HepG2 (cell line): ENCODE data around the gene CDK10. TPM values are rescaled to one million over a fixed set of nuclear protein-coding genes. Genes with fewer than 3 reads are reported as not detected.

ENCODE experiments used
- ATAC-seq: fragments of 200-7000 bp; cut with Tn5 transposase; 3 replicates; pipeline ENCODE4 v1.9.1; 2020; ENCODE audit warnings: mild to moderate bottlenecking, moderate library complexity
- BruUV-seq: library from RNA; stranded (reverse); fragments of 400-500 nt; replicated peaks from 2 replicates; lab custom pipeline; 2021; lab: Mats Ljungman, UMichigan
- CTCF ChIA-PET: fragments of 300-600 bp; formaldehyde crosslinking; extraction: SDS; loops from one replicate; lab custom pipeline; 2021; ENCODE audit warnings: low total read pairs, inconsistent platforms, low intra/inter-chr PET ratio; lab: Yijun Ruan, JAX
- POLR2A ChIA-PET: fragments of 350-600 bp; sonication (Branson Sonifier 250); formaldehyde crosslinking; loops from one replicate; lab custom pipeline; 2020; ENCODE audit warnings: antibody characterized with exemption, inconsistent platforms; lab: Yijun Ruan, JAX
- DNase-seq: peaks from one replicate; pipeline ENCODE4 v3.0.0-alpha.2; 2015; ENCODE audit warnings: low spot score
- FAIRE-seq: peaks from 3 replicates; lab custom pipeline; 2011; peaks lifted over from hg19 to GRCh38; lab: Jason Lieb, UNC
- H2AFZ ChIP-seq: one replicate; pipeline ENCODE4 v1.6.1; 2011; ENCODE audit warnings: low read length, inconsistent platforms
- H3K27ac ChIP-seq: fragments of 300-600 bp; 3 replicates; pipeline ENCODE4 v1.8.0; 2011; ENCODE audit warnings: mixed run types, mild to moderate bottlenecking, mixed read lengths, low read length, inconsistent platforms; ENCODE audit not compliant: insufficient read depth; ENCODE audit errors: extremely low read length
- H3K27me3 ChIP-seq, 2 experiments: fragments of 200-600 bp in 1 of 2; 2 replicates in 1 of 2; 3 replicates in 1 of 2; pipeline versions ENCODE4 v1.6.0 to v1.8.0; 2011; ENCODE audit warnings: low read length in 2 of 2, mild to moderate bottlenecking in 2 of 2, moderate library complexity in 2 of 2, inconsistent platforms in 1 of 2; ENCODE audit not compliant: insufficient read depth in 2 of 2, control insufficient read depth in 1 of 2
- H3K36me3 ChIP-seq, 2 experiments: fragments of 200-600 bp in 1 of 2; replicated peaks in 1 of 2; 2 replicates in 1 of 2; 3 replicates in 1 of 2; pipeline versions ENCODE4 v1.5.1 to v1.8.0; 2011; ENCODE audit warnings: low read length in 2 of 2, inconsistent platforms in 1 of 2; ENCODE audit not compliant: insufficient read depth in 2 of 2, control insufficient read depth in 1 of 2
- H3K4me1 ChIP-seq: 2 replicates; pipeline ENCODE4 v1.5.1; 2012; ENCODE audit warnings: low read length, inconsistent platforms; ENCODE audit not compliant: insufficient read depth
- H3K4me2 ChIP-seq: 2 replicates; pipeline ENCODE4 v1.6.0; 2011; ENCODE audit warnings: low read depth, low read length, inconsistent platforms
- H3K4me3 ChIP-seq, 3 experiments: fragments of 200-600 bp in 1 of 3; sonication (generic), shearing (Covaris generic) in 1 of 3; replicated peaks in 1 of 3; 2 replicates each; pipeline ENCODE4 v1.5.1; 2011 to 2016; ENCODE audit warnings: low read length in 3 of 3, inconsistent platforms in 2 of 3, low read depth in 2 of 3, mild to moderate bottlenecking in 2 of 3, control low read depth in 1 of 3, mixed read lengths in 1 of 3; ENCODE audit not compliant: insufficient read depth in 1 of 3
- H3K79me2 ChIP-seq: one replicate; pipeline ENCODE4 v1.6.1; 2011; ENCODE audit warnings: low read length, inconsistent platforms; ENCODE audit not compliant: insufficient read depth
- H3K9ac ChIP-seq: 2 replicates; pipeline ENCODE4 v1.6.0; 2011; ENCODE audit warnings: mild to moderate bottlenecking, low read depth, low read length, inconsistent platforms; ENCODE audit not compliant: insufficient read depth
- H3K9me3 ChIP-seq: 2 replicates; pipeline ENCODE4 v1.5.1; 2012; ENCODE audit warnings: mild to moderate bottlenecking, low read length
- H4K20me1 ChIP-seq: 2 replicates; pipeline ENCODE4 v1.6.0; 2011; ENCODE audit warnings: inconsistent platforms, mild to moderate bottlenecking, low read length, moderate library complexity; ENCODE audit not compliant: insufficient read depth
- CHCHD3 ChIP-seq: sonication (generic); formaldehyde crosslinking; IDR thresholded peaks from 2 replicates; pipeline ENCODE4 v1.8.0; 2022; ENCODE audit warnings: mild to moderate bottlenecking, missing genetic modification reagents, moderate library complexity
- ELF4 ChIP-seq: sonication (generic); formaldehyde crosslinking; IDR thresholded peaks from 2 replicates; pipeline ENCODE4 v1.5.0; 2020; ENCODE audit warnings: missing genetic modification reagents, mild to moderate bottlenecking, moderate library complexity, borderline replicate concordance
- HNRNPL ChIP-seq: fragments of 200-400 bp; formaldehyde crosslinking; IDR thresholded peaks from 2 replicates; pipeline ENCODE4 v1.6.1; 2017; ENCODE audit warnings: mild to moderate bottlenecking, low read depth, low read length
- KLF6 ChIP-seq: IDR thresholded peaks from 2 replicates; pipeline ENCODE4 v1.8.0; 2016; ENCODE audit warnings: missing biosample characterization, missing genetic modification reagents
- MEF2D ChIP-seq: sonication (generic); formaldehyde crosslinking; IDR thresholded peaks from 2 replicates; pipeline ENCODE4 v1.5.1; 2020; ENCODE audit warnings: mild to moderate bottlenecking, missing genetic modification reagents
- MXI1 ChIP-seq: IDR thresholded peaks from 3 replicates; pipeline ENCODE4 v1.6.1; 2012; ENCODE audit warnings: low read depth, low read length, inconsistent platforms, borderline replicate concordance
- NR3C1 ChIP-seq: sonication (generic); formaldehyde crosslinking; IDR thresholded peaks from 2 replicates; pipeline ENCODE4 v1.4.0; 2020; ENCODE audit warnings: missing genetic modification reagents
- ZBTB26 ChIP-seq: IDR thresholded peaks from 2 replicates; pipeline ENCODE4 v1.6.1; 2016; ENCODE audit warnings: missing compliant biosample characterization, missing genetic modification reagents, borderline replicate concordance
- ZFAT ChIP-seq: sonication (generic); formaldehyde crosslinking; conservative IDR thresholded peaks from 2 replicates; pipeline ENCODE4 v1.8.1; 2023; ENCODE audit warnings: missing genetic modification reagents, inconsistent platforms
- ZKSCAN5 ChIP-seq: sonication (generic); formaldehyde crosslinking; IDR thresholded peaks from 2 replicates; pipeline ENCODE4 v1.5.1; 2020; ENCODE audit warnings: mild to moderate bottlenecking, missing genetic modification reagents
- ZNF280B ChIP-seq: sonication (generic); formaldehyde crosslinking; IDR thresholded peaks from 2 replicates; pipeline ENCODE4 v1.5.0; 2020; ENCODE audit warnings: missing genetic modification reagents, mild to moderate bottlenecking, borderline replicate concordance
- ZNF362 ChIP-seq: sonication (generic); formaldehyde crosslinking; IDR thresholded peaks from 2 replicates; pipeline ENCODE4 v1.4.0; 2020; ENCODE audit warnings: missing genetic modification reagents, mild to moderate bottlenecking, borderline replicate concordance
- ZNF484 ChIP-seq: sonication (generic); formaldehyde crosslinking; IDR thresholded peaks from 2 replicates; pipeline ENCODE4 v1.5.1; 2020; ENCODE audit warnings: mild to moderate bottlenecking, low read depth, missing genetic modification reagents, borderline replicate concordance
- ZNF503 ChIP-seq: sonication (generic); formaldehyde crosslinking; IDR thresholded peaks from 2 replicates; pipeline ENCODE4 v1.4.0; 2020; ENCODE audit warnings: missing genetic modification reagents
- ZNF562 ChIP-seq: sonication (generic); formaldehyde crosslinking; IDR thresholded peaks from 2 replicates; pipeline ENCODE4 v1.8.0; 2022; ENCODE audit warnings: missing genetic modification reagents, borderline replicate concordance
- ZNF773 ChIP-seq: sonication (generic); formaldehyde crosslinking; IDR thresholded peaks from 2 replicates; pipeline ENCODE4 v1.4.0; 2020; ENCODE audit warnings: missing genetic modification reagents, borderline replicate concordance
- WGBS: methylation state at CpG from one replicate; pipeline ENCODE4 v1.1.6; 2017; ENCODE audit warnings: low lambda C conversion rate; 5-methylcytosine and 5-hydroxymethylcytosine counted together
- in situ Hi-C: cut with HindIII; loops from 2 replicates; pipeline ENCODE4 v1.10.0; 2017; ENCODE audit warnings: low pct_unique_long_range_greater_than_20kb; ENCODE audit not compliant: extremely low pct_ligation_motif_present
- intact Hi-C: fragments of 100-400 bp; cut with micrococcal nuclease; formaldehyde crosslinking; loops from one replicate; pipeline ENCODE4 v1.10.0; 2022; ENCODE audit not compliant: unreplicated experiment
- polyA plus RNA-seq, 8 experiments: library from polyadenylated mRNA; depleted of rRNA in 3 of 8; stranded (reverse) in 7 of 8; unstranded in 1 of 8; fragments of >200 nt; fragmentation: Illumina TruSeq in 4 of 8; extraction: Trizol in 4 of 8; gene quantifications; 2 replicates each; pipeline versions ENCODE4 v1.2.1 to v1.2.3, GENCODE V29; 2011 to 2016; ENCODE audit warnings: low read depth in 4 of 8, missing spikeins in 1 of 8, mixed read lengths in 1 of 8; ENCODE audit not compliant: insufficient read depth in 1 of 8
- total RNA-seq, 5 experiments: library from RNA; depleted of rRNA; stranded (reverse); fragments of >200 nt; fragmentation: Illumina TruSeq; extraction: Trizol; gene quantifications; 2 replicates each; pipeline ENCODE4 v1.2.3, GENCODE V29; 2016; ENCODE audit warnings: low read depth in 1 of 5

The CDK10 gene
- total and polyA plus RNA-seq, 2 of the 13 experiments (the other 11 are each of a cell fraction or from before 2014, with no cell fraction given) = 2.5 to 3.9 TPM

GRCh38 chr16:89653656-89654295, 32.7 kb upstream of the CDK10 start (continued):
- TF ChIP-seq HNRNPL (no peak), MXI1 (no peak), NR3C1 (CRISPR knock-in tag) (no peak)

GRCh38 chr16:89655062-89655643, 31.3 kb upstream of the CDK10 start:
- DNase-seq (no peak), ATAC-seq (no peak), FAIRE-seq (peak; percentile 26)
- in situ Hi-C loops = loop anchor here (5.0 kb wide), 1 partner anchor 47 kb away; the partner anchor contains the start of gene SPATA2L
- H3K27me3 ChIP-seq = no peaks in the 10 kb centered on the region; a peak in 1 of 5 replicates
- no peak overlapping the region for H3K4me2 ChIP-seq
- ChIA-PET CTCF (no interaction called here), POLR2A (no interaction called here)
- H3K9ac ChIP-seq = no peak overlapping the region
- peaks cover 16 to 32% of the 10 kb centered on the region in 2 experiments for H3K36me3 ChIP-seq
- H2AFZ ChIP-seq = no peak overlapping the region
- 89% methylated on average over 9 of the region's 10 CpGs for WGBS
- H3K9me3 ChIP-seq = no peaks in the 10 kb centered on the region
- intact Hi-C loops = no loop called here
- no peak overlapping the region for H3K27ac ChIP-seq
- H3K4me3 ChIP-seq = no peak overlapping the region
- no peaks in the 10 kb centered on the region for H4K20me1 ChIP-seq
- peaks cover 49% of the 10 kb centered on the region for H3K79me2 ChIP-seq
- H3K4me1 ChIP-seq = peaks cover 35% of the 10 kb centered on the region
- no TSS peak for BruUV-seq
- TF ChIP-seq ZBTB26 (CRISPR knock-in tag) (no peak), ZNF562 (CRISPR knock-in tag) (no peak), CHCHD3 (CRISPR knock-in tag) (no peak), ZNF484 (CRISPR knock-in tag) (no peak), ZNF773 (CRISPR knock-in tag) (0 out of 2 replicates have a peak, but pooled peaks have one; percentile 26), ZKSCAN5 (CRISPR knock-in tag) (peak; percentile 94), ELF4 (CRISPR knock-in tag) (no peak), MEF2D (CRISPR knock-in tag) (no peak), ZNF280B (CRISPR knock-in tag) (no peak), ZFAT (CRISPR knock-in tag) (no peak), ZNF503 (CRISPR knock-in tag) (no peak), KLF6 (CRISPR knock-in tag) (no peak), ZNF362 (CRISPR knock-in tag) (no peak)
